ENCODE measurements around the gene DDIT4L. TPM values are rescaled to one million over a fixed set of nuclear protein-coding genes. Genes with fewer than 3 reads are reported as not detected.
"Not testable (repeated sequence)": the region's sequence is repeated elsewhere in the genome, so short reads cannot be mapped to it uniquely, and the experiment has no call there.

DDIT4L gene
- 3.9 and 8.2 TPM in 2 replicates for total RNA-seq

GRCh38 chr4:100189820-100190642 is at the start of gene DDIT4L:
DDIT4L (minus strand) TSS chr4:100190468; CDS start chr4:100189983, 485 bp downstream.
- peak; percentile 31 for DNase-seq (ENCODE audit: low read depth)

- no peak for DNase-seq (ENCODE audit: low read depth)
Observed at GRCh38 chr4:100240008-100240407, 49.7 kb upstream of the DDIT4L start.

GRCh38 chr4:100224721-100225120 is 34.5 kb upstream of the DDIT4L start:
- no peak for DNase-seq (ENCODE audit: low read depth)

GRCh38 chr4:100224160-100224559 is 33.9 kb upstream of the DDIT4L start:
- no peak for DNase-seq (ENCODE audit: low read depth)

- DNase-seq (ENCODE audit: low read depth) = peak; percentile 75
Observed at GRCh38 chr4:100208964-100209363, 18.7 kb upstream of the DDIT4L start.

- DNase-seq (ENCODE audit: low read depth) = peak; percentile 67
Observed at GRCh38 chr4:100208459-100208858, 18.2 kb upstream of the DDIT4L start.

GRCh38 chr4:100206850-100207249 is 16.6 kb upstream of the DDIT4L start:
- no peak for DNase-seq (ENCODE audit: low read depth)

GRCh38 chr4:100198061-100198460 is 7.8 kb upstream of the DDIT4L start:
- DNase-seq (ENCODE audit: low read depth) = no peak

GRCh38 chr4:100196388-100197071 is 6.3 kb upstream of the DDIT4L start:
- DNase-seq (ENCODE audit: low read depth) = not testable (repeated sequence)

GRCh38 chr4:100190643-100191600 is 654 bp upstream of the DDIT4L start:
- DNase-seq (ENCODE audit: low read depth) = peak; percentile 49

GRCh38 chr4:100188829-100189228 is 1.4 kb downstream of the DDIT4L start:
- DNase-seq (ENCODE audit: low read depth) = peak; percentile 13

GRCh38 chr4:100187781-100188180 is 2.5 kb downstream of the DDIT4L start:
- no peak for DNase-seq (ENCODE audit: low read depth)

- DNase-seq (ENCODE audit: low read depth) = no peak
Observed at GRCh38 chr4:100184787-100185186, 5.5 kb downstream of the DDIT4L start.

- no peak for DNase-seq (ENCODE audit: low read depth)
Observed at GRCh38 chr4:100177855-100178254, 12.4 kb downstream of the DDIT4L start.

- no peak for DNase-seq (ENCODE audit: low read depth)
Observed at GRCh38 chr4:100177126-100177525, 13.1 kb downstream of the DDIT4L start.

GRCh38 chr4:100175858-100176257 is 14.4 kb downstream of the DDIT4L start:
- DNase-seq (ENCODE audit: low read depth) = no peak

GRCh38 chr4:100174985-100175383 is 15.3 kb downstream of the DDIT4L start:
- DNase-seq (ENCODE audit: low read depth) = no peak

- DNase-seq (ENCODE audit: low read depth) = no peak
Observed at GRCh38 chr4:100170986-100171385, 19.3 kb downstream of the DDIT4L start.

GRCh38 chr4:100169491-100170485 is 20.5 kb downstream of the DDIT4L start:
- DNase-seq (ENCODE audit: low read depth) = peak; percentile 15

- no peak for DNase-seq (ENCODE audit: low read depth)
Observed at GRCh38 chr4:100168521-100168920, 21.7 kb downstream of the DDIT4L start.
